Colonic mucosa (tissue), 4 donors: Measurements from ENCODE around the gene COLQ. TPM values are rescaled to one million over a fixed set of nuclear protein-coding genes. Genes with fewer than 3 reads are reported as not detected.

Experiments
- DNase-seq: peaks from one replicate; pipeline ENCODE4 v3.0.0-alpha.2; 2020
- H3K27ac ChIP-seq: fragments of 200-600 bp; one replicate; pipeline ENCODE4 v1.8.0; 2021
- H3K27me3 ChIP-seq: fragments of 200-600 bp; one replicate; pipeline ENCODE4 v1.8.0; 2021
- H3K36me3 ChIP-seq: fragments of 200-600 bp; one replicate; pipeline ENCODE4 v1.8.0; 2021
- H3K4me1 ChIP-seq: fragments of 200-600 bp; one replicate; pipeline ENCODE4 v1.8.0; 2021; ENCODE audit warnings: mild to moderate bottlenecking
- H3K4me3 ChIP-seq: fragments of 200-600 bp; one replicate; pipeline ENCODE4 v1.8.0; 2021
- H3K9ac ChIP-seq, 2 donors: one replicate each; pipeline ENCODE4 v1.7.0; 2013; ENCODE audit warnings: control low read depth in 2 of 2, low read depth in 2 of 2, low read length in 2 of 2
- H3K9me3 ChIP-seq: fragments of 200-600 bp; one replicate; pipeline ENCODE4 v1.8.0; 2021
- intact Hi-C: fragments of 100-400 bp; cut with DNase I; formaldehyde crosslinking; loops from one replicate; pipeline ENCODE4 v1.14.1; 2022
- total RNA-seq, 2 donors: library from RNA; stranded (reverse); fragmentation: NEBNext Ultra II Directional in 1 of 2; extraction: Animal tissue kit (Norgen Biotek cat#: 25700) in 1 of 2; gene quantifications; one replicate each; pipeline ENCODE4 v1.2.1, GENCODE V29; 2021
- TF ChIP-seq, protein P1 (sequence below): fragments of 200-600 bp; IDR thresholded peaks from one replicate; pipeline ENCODE4 v1.8.0; 2022; ENCODE audit warnings: antibody characterized with exemption, mild to moderate bottlenecking
- donor health status: healthy.
- donor health status: DM: no; HTN: no; CAD: no.
- donor health status: DM: no; HTN: no; CAD: no.

COLQ gene
- total RNA-seq, 2 donors from 2014 or later, result 0.79 to 0.85 TPM

DNA sequence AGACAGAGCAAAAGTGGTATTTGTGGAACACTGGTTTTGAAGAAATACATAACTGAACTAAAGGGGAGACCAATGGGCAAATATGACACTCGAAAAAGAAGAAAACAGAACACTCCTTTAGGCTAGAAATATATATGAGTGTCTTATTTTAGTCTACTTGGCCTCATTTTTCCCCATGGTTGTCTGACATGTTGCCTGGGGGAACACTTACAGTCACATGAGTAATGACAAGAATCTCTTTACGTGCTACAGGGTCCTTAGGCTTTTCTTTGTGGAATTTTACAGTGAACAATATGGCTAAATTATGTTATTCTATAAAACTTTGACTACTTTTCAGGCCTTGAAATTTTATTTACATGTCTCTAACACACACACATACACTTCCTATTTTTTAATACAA, 111.7 kb downstream of the COLQ start:
- Histone ChIP-seq H3K9ac (no peak overlapping the region), H3K27ac (no peak overlapping the region), H3K4me1 (no peaks in the 10 kb centered on the region), H3K27me3 (no peaks in the 10 kb centered on the region), H3K36me3 (peaks cover 5% of the 10 kb centered on the region), H3K9me3 (no peaks in the 10 kb centered on the region), H3K4me3 (no peak overlapping the region)
- TF ChIP-seq, protein P1, sequence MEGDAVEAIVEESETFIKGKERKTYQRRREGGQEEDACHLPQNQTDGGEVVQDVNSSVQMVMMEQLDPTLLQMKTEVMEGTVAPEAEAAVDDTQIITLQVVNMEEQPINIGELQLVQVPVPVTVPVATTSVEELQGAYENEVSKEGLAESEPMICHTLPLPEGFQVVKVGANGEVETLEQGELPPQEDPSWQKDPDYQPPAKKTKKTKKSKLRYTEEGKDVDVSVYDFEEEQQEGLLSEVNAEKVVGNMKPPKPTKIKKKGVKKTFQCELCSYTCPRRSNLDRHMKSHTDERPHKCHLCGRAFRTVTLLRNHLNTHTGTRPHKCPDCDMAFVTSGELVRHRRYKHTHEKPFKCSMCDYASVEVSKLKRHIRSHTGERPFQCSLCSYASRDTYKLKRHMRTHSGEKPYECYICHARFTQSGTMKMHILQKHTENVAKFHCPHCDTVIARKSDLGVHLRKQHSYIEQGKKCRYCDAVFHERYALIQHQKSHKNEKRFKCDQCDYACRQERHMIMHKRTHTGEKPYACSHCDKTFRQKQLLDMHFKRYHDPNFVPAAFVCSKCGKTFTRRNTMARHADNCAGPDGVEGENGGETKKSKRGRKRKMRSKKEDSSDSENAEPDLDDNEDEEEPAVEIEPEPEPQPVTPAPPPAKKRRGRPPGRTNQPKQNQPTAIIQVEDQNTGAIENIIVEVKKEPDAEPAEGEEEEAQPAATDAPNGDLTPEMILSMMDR, result no peak
- no peak for DNase-seq
- intact Hi-C loops, result loop anchor here (5.0 kb wide), 1 partner anchor 207 kb away; no protein-coding TSS in a partner anchor

DNA sequence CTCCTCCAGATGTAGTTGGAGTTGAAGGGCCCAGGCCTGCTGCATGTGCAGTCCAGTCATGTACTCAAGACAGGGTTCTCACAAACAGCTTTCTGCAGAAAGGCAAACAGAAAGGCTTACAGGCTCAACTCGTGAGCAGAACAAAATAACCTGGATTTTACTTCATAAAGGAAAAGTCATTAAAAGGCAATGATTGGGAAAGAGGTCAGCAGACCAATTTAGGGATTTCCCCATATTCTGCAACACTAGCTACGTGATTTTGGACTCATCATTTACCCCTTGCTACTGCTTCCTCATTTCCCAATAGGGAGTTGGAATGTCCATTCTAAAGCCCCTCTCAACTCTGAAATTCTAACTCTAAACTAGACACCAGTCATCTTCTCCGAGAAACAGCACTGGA, 112.3 kb downstream of the COLQ start:
- Histone ChIP-seq H3K4me1 (no peaks in the 10 kb centered on the region), H3K9ac (no peak overlapping the region), H3K27me3 (no peaks in the 10 kb centered on the region), H3K4me3 (no peak overlapping the region), H3K27ac (no peak overlapping the region), H3K36me3 (peaks cover under 1% of the 10 kb centered on the region), H3K9me3 (no peaks in the 10 kb centered on the region)
- intact Hi-C loops, result loop anchor here (5.0 kb wide), 1 partner anchor 207 kb away; no protein-coding TSS in a partner anchor
- no peak for DNase-seq
- TF ChIP-seq, protein P1, result no peak

DNA sequence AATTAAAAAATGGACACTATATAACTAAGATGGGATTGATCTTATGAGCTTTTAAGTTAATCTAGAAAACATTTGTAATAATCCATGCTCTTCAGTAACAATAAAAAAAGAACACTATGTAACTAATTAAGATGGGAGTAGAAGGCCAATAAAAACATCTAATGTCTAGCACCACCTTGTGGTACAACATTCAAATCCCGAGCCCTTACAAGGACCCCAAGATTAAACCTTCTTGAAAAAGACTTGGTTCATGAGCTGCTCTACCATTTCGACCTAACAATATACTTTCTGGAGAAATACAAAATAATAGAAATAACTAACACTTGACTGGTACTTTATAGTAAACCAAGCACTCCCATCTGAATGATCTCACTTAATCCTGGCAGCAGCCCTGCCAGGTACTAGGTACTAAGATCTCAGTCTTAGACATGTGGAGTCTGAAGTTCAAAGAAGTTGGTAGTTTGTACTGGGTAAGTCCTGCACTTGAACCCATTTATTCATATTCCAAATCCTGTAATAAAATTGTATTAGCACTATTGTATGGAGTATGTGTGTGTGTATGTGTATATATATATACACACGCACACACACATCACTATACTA, 116.0 kb downstream of the COLQ start:
- Histone ChIP-seq H3K4me3 (no peak overlapping the region), H3K27me3 (no peaks in the 10 kb centered on the region), H3K4me1 (no peaks in the 10 kb centered on the region), H3K27ac (no peak overlapping the region), H3K9me3 (no peaks in the 10 kb centered on the region), H3K9ac (no peak overlapping the region), H3K36me3 (no peaks in the 10 kb centered on the region)
- intact Hi-C loops, result loop anchor here (5.0 kb wide), 1 partner anchor 203 kb away; no protein-coding TSS in a partner anchor
- DNase-seq, result no peak
- TF ChIP-seq, protein P1, result peak; percentile 61

DNA sequence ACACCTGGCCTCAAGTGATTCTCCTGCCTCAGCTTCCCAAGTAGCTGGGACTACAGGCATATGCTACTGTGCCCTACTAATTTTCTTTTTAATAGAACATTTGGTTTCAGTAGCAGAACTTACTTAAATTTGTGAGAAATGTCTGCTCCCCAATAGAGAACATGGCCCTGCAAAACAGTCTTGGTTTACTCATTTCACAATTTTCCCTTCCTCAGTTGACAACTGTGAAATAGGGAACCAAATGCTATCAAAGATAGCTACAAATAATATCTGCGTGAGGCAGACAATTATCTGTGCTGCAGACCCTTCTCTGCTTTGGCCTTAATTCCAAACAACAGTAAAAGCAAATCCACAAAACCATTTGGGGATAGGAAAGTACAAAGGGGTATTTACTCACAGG, 116.7 kb downstream of the COLQ start:
- H3K4me1 ChIP-seq, result no peaks in the 10 kb centered on the region
- no peak overlapping the region for H3K4me3 ChIP-seq
- H3K27me3 ChIP-seq, result no peaks in the 10 kb centered on the region
- TF ChIP-seq, protein P1, result no peak
- no peak for DNase-seq
- H3K9ac ChIP-seq, result no peak overlapping the region
- no peaks in the 10 kb centered on the region for H3K9me3 ChIP-seq
- H3K27ac ChIP-seq, result no peak overlapping the region
- intact Hi-C loops, result loop anchor here (5.0 kb wide), 1 partner anchor 202 kb away; no protein-coding TSS in a partner anchor
- no peaks in the 10 kb centered on the region for H3K36me3 ChIP-seq

DNA sequence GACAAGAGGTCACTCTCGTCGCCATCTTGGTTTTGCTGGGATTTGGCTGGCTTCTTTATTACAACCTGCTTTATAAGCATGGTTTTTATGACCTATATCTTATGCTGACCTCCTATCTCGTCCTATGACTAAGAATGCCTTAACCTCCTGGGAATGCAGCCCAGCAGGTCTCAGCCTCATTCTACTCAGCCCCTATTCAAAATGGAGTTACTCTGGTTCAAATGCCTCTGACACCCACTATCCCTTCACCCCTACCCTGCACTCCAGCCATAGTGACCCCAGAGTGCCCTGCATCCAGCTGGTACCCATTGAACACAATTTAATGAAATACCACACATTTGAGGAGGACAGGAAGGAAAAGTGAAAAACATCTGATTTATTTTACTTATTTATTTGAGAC, 117.5 kb downstream of the COLQ start:
- TF ChIP-seq, protein P1, result no peak
- Histone ChIP-seq H3K9me3 (no peaks in the 10 kb centered on the region), H3K9ac (no peak overlapping the region), H3K36me3 (no peaks in the 10 kb centered on the region), H3K4me3 (no peak overlapping the region), H3K27ac (no peak overlapping the region), H3K4me1 (no peaks in the 10 kb centered on the region), H3K27me3 (no peaks in the 10 kb centered on the region)
- intact Hi-C loops, result no loop called here
- no peak for DNase-seq
